ENCODE data around the gene TIGD6. TPM values are rescaled to one million over a fixed set of nuclear protein-coding genes. Genes with fewer than 3 reads are reported as not detected.

The TIGD6 gene
- total RNA-seq, 3 donors from 2014 or later: 5.6 to 11.0 (median 5.6) TPM

- intact Hi-C loops (cut with DNase I; ENCODE audit: low total_unique reads): no loop called here
- Histone ChIP-seq H3K36me3 (no peaks in the 10 kb centered on the region), H3K27me3 (no peaks in the 10 kb centered on the region), H3K9me3 (no peaks in the 10 kb centered on the region), H3K4me3 (peak overlapping the region; percentile 86 to 90 (median 88)), H3K4me1 (peaks cover 0 to 9% of the 10 kb centered on the region in 2 donors), H3K27ac (peak overlapping the region; percentile 94 to 97)
- DNase-seq (ENCODE audit: low spot score in 2 of 2): no peak
- TF ChIP-seq, protein P1, sequence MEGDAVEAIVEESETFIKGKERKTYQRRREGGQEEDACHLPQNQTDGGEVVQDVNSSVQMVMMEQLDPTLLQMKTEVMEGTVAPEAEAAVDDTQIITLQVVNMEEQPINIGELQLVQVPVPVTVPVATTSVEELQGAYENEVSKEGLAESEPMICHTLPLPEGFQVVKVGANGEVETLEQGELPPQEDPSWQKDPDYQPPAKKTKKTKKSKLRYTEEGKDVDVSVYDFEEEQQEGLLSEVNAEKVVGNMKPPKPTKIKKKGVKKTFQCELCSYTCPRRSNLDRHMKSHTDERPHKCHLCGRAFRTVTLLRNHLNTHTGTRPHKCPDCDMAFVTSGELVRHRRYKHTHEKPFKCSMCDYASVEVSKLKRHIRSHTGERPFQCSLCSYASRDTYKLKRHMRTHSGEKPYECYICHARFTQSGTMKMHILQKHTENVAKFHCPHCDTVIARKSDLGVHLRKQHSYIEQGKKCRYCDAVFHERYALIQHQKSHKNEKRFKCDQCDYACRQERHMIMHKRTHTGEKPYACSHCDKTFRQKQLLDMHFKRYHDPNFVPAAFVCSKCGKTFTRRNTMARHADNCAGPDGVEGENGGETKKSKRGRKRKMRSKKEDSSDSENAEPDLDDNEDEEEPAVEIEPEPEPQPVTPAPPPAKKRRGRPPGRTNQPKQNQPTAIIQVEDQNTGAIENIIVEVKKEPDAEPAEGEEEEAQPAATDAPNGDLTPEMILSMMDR (IDR thresholded peaks at IDR 0.05): no peak
- TF ChIP-seq POLR2AphosphoS5 (IDR thresholded peaks at IDR 0.05): no peak
- no peak for TF ChIP-seq POLR2A (IDR thresholded peaks at IDR 0.05)
These were observed 671 bp upstream of the TIGD6 start for GRCh38 chr5:150000990-150001659.

DNA sequence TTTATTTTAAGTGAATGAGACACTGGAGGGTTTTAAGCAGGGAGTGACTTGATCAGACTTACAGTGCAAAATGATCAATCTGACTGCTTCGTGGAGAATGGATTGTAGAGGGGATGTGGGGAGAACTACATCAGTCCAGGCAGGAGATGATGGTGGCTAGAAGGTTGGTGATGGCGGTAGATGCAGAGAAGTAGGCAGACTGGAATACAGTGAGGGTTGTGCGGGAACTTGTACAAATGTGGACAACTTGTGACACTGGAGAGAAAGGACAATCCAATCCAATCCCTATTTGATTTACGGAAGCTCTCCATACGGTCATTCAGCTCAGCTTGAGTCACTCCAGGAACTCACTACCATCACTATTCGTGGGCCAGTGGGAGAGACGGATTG is 593 bp downstream of the TIGD6 start:
- H3K4me1 ChIP-seq: peaks cover 2 to 9% of the 10 kb centered on the region in 2 donors

GRCh38 chr5:149999359-149999758 is 1.1 kb downstream of the TIGD6 start:
- Histone ChIP-seq H3K27ac (peak overlapping the region; percentile 94 to 97), H3K36me3 (no peaks in the 10 kb centered on the region), H3K4me3 (peak overlapping the region; percentile 86 to 90 (median 88)), H3K27me3 (no peaks in the 10 kb centered on the region), H3K9me3 (no peaks in the 10 kb centered on the region), H3K4me1 (peaks cover 2 to 9% of the 10 kb centered on the region in 2 donors)
- TF ChIP-seq, protein P1 (IDR thresholded peaks at IDR 0.05): no peak
- no peak for TF ChIP-seq POLR2A (IDR thresholded peaks at IDR 0.05)
- no peak for TF ChIP-seq POLR2AphosphoS5 (IDR thresholded peaks at IDR 0.05)
- DNase-seq (ENCODE audit: low spot score in 2 of 2): no peak
- intact Hi-C loops (cut with DNase I; ENCODE audit: low total_unique reads): loop anchor here (5.0 kb wide), 1 partner anchor 507 kb away; no protein-coding TSS in a partner anchor

More for the DNA sequence above, 593 bp downstream of the TIGD6 start:
- TF ChIP-seq, protein P1 (IDR thresholded peaks at IDR 0.05): no peak
- TF ChIP-seq POLR2A (IDR thresholded peaks at IDR 0.05): no peak
- TF ChIP-seq POLR2AphosphoS5 (IDR thresholded peaks at IDR 0.05): no peak
- no peak for DNase-seq (ENCODE audit: low spot score in 2 of 2)
- Histone ChIP-seq H3K27me3 (no peaks in the 10 kb centered on the region), H3K4me3 (peak overlapping the region; percentile 86 to 90 (median 88)), H3K27ac (peak overlapping the region; percentile 94 to 97), H3K36me3 (no peaks in the 10 kb centered on the region), H3K9me3 (no peaks in the 10 kb centered on the region)
- intact Hi-C loops (cut with DNase I; ENCODE audit: low total_unique reads): loop anchor here (5.0 kb wide), 1 partner anchor 508 kb away; no protein-coding TSS in a partner anchor

DNA sequence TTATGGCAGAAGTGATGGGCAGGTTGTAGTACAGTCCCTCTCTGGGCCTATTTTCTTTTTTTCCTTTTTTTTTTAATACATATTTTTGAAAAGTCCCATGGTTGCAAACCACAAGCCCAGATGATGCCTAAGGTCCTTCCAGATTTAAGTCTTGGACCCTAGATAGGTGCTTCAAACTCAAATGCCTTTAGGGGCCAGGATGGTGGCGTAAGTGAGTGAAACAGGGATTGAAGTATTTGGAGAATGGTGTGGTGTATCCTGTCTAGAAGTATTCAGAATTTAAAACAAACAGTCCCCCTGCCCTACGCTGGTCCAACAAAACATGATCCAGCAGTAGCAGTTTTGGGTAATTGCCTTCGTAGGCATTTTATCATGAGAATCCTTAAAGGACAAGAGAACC is 2.2 kb downstream of the TIGD6 start:
- intact Hi-C loops (cut with DNase I; ENCODE audit: low total_unique reads): loop anchor here (5.0 kb wide), 1 partner anchor 506 kb away; no protein-coding TSS in a partner anchor
- no peaks in the 10 kb centered on the region for H3K27me3 ChIP-seq
- H3K36me3 ChIP-seq: no peaks in the 10 kb centered on the region
- H3K4me1 ChIP-seq: peaks cover 2 to 9% of the 10 kb centered on the region in 2 donors
- H3K4me3 ChIP-seq: no peak overlapping the region
- H3K9me3 ChIP-seq: no peaks in the 10 kb centered on the region
- TF ChIP-seq POLR2A (IDR thresholded peaks at IDR 0.05) (no peak), POLR2AphosphoS5 (IDR thresholded peaks at IDR 0.05) (no peak)
- TF ChIP-seq, protein P1 (IDR thresholded peaks at IDR 0.05): no peak
- no peak overlapping the region for H3K27ac ChIP-seq
- no peak for DNase-seq (ENCODE audit: low spot score in 2 of 2)

GRCh38 chr5:149996205-149996890 is 4.1 kb downstream of the TIGD6 start:
- Histone ChIP-seq H3K4me3 (peak overlapping the region in 2 of 3 donors; percentile 17 to 43), H3K27me3 (no peaks in the 10 kb centered on the region), H3K36me3 (no peaks in the 10 kb centered on the region), H3K4me1 (peaks cover 2 to 5% of the 10 kb centered on the region in 2 donors), H3K27ac (peak overlapping the region; percentile 65 to 79), H3K9me3 (no peaks in the 10 kb centered on the region)
- DNase-seq (ENCODE audit: low spot score in 2 of 2): peak in 1 of 2 donors; percentile 44
- TF ChIP-seq, protein P1 (IDR thresholded peaks at IDR 0.05): no peak
- no peak for TF ChIP-seq POLR2A (IDR thresholded peaks at IDR 0.05)
- intact Hi-C loops (cut with DNase I; ENCODE audit: low total_unique reads): loop anchor here (5.0 kb wide), 1 partner anchor 504 kb away; no protein-coding TSS in a partner anchor

All from breast epithelium (tissue), 4 donors.